Fibroblast of mammary gland (primary cell): ENCODE data around the gene ARID1B.

ENCODE experiments used
- DNase-seq: peaks from one replicate; pipeline ENCODE4 v3.0.0-alpha.2; 2010; ENCODE audit warnings: low read depth
- H3K4me3 ChIP-seq: 2 replicates; pipeline ENCODE4 v1.5.1; 2011; ENCODE audit warnings: low read depth, mild to moderate bottlenecking, low read length, moderate library complexity; ENCODE audit not compliant: control insufficient read depth
- CTCF ChIP-seq: conservative IDR thresholded peaks from 2 replicates; pipeline ENCODE4 v1.5.1; 2011; ENCODE audit warnings: low read depth, low read length, inconsistent platforms; ENCODE audit not compliant: control insufficient read depth, insufficient read depth

ARID1B gene

GRCh38 chr6:156897907-156898531 is 120.8 kb downstream of the ARID1B start:
- DNase-seq = no peak
- no peak for TF ChIP-seq CTCF

GRCh38 chr6:156899071-156899470 is 121.9 kb downstream of the ARID1B start:
- TF ChIP-seq CTCF = no peak
- DNase-seq = no peak
- no peak overlapping the region for H3K4me3 ChIP-seq

More at GRCh38 chr6:156897907-156898531, 120.8 kb downstream of the ARID1B start:
- H3K4me3 ChIP-seq = no peak overlapping the region

DNA sequence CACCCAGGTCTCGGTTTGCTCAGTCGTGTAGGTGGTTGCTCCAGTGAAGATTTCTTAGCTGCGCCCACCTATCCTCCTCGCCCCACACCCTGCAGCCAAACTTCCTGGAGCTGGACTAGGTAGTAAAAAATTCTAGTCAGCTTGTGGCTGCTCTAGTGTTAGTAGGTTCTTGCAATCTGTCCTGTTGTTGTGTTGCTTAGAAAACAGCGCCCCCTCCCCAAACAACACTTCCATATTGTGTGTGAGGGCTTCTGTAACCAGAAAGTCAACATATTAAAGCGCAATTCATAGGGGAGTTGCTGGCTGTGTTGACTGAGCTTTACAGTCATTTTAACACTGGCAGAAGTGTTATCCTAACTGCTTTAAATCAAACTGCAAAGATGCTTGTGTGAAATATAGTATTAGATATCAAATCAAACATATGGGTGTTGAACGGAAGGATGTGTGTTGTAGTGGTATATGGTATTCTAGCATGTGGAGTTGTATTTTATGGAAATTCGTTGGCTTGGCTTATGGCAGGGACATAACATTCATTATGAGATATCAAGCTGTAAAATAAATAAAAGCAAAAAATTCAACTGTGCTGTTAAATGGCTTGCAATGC is 122.5 kb downstream of the ARID1B start:
- TF ChIP-seq CTCF = no peak
- no peak for DNase-seq

GRCh38 chr6:156900292-156900691 is 123.1 kb downstream of the ARID1B start:
- no peak for TF ChIP-seq CTCF
- no peak overlapping the region for H3K4me3 ChIP-seq
- no peak for DNase-seq

More for the DNA sequence above, 122.5 kb downstream of the ARID1B start:
- H3K4me3 ChIP-seq = no peak overlapping the region

- TF ChIP-seq CTCF = no peak
- DNase-seq = no peak
- no peak overlapping the region for H3K4me3 ChIP-seq
Measured at GRCh38 chr6:156901309-156902019, 124.3 kb downstream of the ARID1B start.

DNA sequence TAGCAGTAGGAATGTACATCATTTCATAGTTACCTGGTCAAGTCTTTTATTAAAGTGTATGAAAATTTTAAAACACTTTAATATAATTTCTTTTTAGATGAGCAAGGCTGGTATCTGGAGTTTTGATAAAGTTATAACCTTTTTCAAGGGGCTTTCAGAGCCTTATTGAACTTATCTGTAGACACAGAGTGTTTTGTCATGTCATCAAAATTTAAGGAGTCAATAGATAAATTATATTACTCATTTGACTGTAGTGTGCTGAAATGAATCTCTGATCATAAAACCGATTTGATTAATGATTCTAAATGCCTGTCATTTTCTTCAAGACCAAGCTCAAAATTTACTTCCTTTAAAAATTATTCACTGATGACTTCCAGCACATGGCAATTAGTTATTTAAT is 125.6 kb downstream of the ARID1B start:
- TF ChIP-seq CTCF = no peak
- H3K4me3 ChIP-seq = no peak overlapping the region
- DNase-seq = no peak
